Mucosa of gallbladder (tissue), 1 donor: ENCODE data around the gene SPTBN4. TPM values are rescaled to one million over a fixed set of nuclear protein-coding genes. Genes with fewer than 3 reads are reported as not detected.
A peak's percentile ranks its signal among the peaks of the same experiment; 100 is the strongest.
"Not testable (repeated sequence)": the region's sequence is repeated elsewhere in the genome, so short reads cannot be mapped to it uniquely, and the experiment has no call there.

Source experiments
- DNase-seq: peaks from one replicate; pipeline ENCODE4 v3.0.0-alpha.2; 2020; ENCODE audit warnings: low spot score
- total RNA-seq: library from RNA; stranded (reverse); gene quantifications from one replicate; pipeline ENCODE4 v1.2.1, GENCODE V29; 2021
- donor health status: DM: no; HTN: no; CAD: no.

Gene SPTBN4
- total RNA-seq, 1 donor from 2014 or later = 3.5 TPM

DNA sequence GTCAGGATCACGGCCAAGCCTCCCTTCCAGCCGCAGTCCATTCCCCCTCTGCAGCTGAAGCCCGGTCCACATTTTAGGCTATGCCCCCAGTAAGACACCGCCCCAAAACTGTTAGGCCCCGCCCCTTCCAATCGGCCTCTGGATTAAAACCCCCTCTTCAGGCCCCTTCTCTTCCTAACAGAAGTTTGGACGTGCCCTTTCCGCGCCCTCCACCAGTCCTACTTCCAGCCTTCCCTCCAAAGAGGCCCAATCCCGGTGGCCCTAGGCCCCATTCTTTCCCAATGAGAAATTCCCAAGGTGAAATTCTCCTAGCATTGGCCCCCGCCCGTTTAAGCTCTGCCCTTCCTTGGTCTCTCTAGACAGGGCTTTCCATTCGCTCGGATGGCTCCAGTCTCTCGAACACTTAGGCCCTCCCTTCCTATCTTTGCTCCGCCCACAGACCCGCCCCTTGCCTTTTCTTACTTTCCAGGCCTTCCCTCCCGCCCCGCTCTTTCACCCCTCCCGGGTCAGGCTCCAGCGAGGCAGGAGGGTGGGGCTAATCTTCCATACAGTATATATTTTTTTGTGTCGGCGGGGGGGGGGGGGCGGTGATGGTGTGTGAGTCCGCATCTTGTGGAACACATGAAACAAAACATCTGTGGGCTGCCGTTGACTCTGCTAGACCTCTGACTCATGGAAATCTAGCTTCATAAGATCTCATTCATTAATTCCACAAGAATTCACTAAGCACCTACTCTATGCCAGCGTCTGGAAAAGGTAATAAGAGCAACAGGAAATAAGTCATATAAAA is 148.0 kb downstream of the SPTBN4 start:
- peak; percentile 87 for DNase-seq

DNA sequence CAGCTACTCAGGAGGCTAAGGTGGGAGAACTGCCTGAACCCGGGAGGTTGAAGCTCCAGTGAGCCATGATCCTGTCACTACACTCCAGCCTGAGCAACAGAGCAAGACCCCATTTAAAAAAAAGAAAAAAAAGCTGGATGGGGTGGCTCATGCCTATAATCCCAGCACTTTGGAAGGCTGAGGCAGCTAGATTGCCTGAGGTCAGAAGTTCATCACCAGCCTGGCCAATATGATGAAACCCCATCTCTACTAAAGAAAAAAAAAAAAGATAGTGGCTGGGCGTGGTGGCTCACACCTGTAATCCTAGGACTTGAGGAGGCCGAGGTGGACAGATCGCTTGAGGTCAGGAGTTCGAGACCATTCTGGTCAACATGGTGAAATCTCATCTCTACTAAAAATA is 149.4 kb downstream of the SPTBN4 start:
- DNase-seq = no peak

DNA sequence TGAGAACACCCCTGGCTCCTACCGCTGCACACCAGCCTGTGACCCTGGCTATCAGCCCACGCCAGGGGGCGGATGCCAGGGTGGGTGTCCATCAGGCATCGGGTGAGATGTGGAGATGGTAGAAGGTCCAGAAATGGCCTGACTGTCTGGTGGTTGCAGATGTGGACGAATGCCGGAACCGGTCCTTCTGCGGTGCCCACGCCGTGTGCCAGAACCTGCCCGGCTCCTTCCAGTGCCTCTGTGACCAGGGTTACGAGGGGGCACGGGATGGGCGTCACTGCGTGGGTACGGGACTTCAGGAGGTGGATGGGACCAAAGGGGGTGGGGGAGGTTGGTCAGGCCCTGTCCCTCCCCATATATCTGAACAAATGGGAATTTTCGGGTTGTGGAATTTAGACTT is 150.1 kb downstream of the SPTBN4 start:
- DNase-seq = no peak

DNA sequence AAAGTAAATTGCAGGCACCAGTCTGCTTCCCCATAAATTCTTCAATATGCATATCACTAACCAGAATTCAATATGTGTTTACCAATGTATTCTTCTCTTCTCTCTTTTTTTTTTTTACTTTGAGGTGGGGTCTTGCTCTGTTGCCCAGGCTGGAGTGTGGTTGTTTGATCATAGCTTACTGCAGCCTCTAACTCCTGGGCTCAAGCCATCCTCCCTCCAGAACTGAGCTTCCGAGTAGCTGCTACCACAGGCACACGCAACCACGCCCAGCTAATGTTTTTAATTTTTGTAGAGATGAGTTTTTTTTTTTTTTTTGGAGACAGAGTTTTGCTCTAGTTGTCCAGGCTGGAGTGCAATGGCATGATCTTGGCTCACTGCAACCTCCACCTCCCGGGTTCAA is 151.2 kb downstream of the SPTBN4 start:
- no peak for DNase-seq

DNA sequence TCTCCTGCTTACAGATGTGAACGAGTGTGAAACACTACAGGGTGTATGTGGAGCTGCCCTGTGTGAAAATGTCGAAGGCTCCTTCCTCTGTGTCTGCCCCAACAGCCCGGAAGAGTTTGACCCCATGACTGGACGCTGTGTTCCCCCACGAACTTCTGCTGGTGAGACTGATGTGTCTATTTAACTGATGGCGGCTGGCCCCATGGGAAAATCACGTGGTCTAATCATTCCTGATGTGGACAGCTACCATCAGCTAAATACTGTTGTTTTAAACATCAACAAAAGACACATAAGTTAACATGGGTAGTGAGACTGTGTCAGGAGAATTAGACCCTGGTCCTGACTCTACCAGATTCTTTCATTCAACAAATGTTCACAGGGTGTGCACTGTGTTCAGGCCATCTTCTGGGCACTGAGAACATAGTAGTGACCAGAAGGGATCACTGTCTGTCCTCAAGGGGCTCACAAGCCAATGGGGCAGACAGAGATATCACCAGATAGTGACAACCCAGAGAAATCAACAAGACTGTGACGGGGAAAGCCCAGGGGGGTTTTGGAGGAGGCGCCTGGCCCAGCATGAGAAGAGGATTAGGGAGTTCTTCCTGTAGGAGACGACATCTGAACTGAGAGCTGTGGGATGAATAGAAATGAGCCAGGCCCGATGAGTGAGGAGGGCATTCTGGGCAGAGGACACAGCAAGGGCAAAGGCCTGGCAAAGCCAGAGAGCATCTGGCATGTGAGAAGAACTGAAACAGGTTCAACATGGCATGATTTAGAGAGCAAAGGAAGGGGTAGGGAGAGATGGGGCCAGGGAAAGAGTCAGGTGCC is 152.7 kb downstream of the SPTBN4 start:
- DNase-seq = no peak

DNA sequence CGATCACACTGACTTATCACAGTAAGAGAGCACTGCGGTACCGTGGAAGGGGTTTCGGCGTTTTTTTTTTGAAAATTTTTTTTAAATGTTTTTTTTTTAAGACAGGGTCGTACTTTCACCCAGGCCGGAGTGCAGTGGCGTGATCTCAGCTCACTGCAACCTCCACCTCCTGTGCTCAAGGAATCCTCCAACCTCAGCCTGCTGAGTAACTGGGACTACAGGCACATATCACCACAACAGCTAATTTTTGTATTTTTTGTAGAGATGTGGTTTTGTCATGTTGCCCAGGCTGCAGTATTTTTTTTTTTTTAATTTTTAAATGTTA is 153.3 kb downstream of the SPTBN4 start:
- no peak for DNase-seq

DNA sequence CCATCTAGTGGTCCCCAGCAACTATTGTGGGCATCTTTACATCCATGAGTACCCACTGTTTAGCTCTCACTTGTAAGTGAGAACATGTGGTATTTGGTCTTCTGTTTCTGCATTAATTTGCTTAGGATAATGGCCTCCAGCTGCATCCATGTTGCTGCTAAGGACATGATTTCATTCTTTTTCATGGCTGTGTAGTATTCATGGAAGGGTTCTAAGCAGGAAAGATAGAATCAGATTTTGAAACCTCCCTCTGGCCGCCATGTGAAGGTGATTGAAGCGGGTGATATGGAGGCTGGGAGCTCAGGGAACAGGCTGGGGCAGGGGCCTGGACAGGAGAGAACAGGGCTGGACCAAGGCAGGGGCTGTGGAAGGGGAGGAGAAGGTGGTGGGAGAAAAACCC is 154.5 kb downstream of the SPTBN4 start:
- no peak for DNase-seq

DNA sequence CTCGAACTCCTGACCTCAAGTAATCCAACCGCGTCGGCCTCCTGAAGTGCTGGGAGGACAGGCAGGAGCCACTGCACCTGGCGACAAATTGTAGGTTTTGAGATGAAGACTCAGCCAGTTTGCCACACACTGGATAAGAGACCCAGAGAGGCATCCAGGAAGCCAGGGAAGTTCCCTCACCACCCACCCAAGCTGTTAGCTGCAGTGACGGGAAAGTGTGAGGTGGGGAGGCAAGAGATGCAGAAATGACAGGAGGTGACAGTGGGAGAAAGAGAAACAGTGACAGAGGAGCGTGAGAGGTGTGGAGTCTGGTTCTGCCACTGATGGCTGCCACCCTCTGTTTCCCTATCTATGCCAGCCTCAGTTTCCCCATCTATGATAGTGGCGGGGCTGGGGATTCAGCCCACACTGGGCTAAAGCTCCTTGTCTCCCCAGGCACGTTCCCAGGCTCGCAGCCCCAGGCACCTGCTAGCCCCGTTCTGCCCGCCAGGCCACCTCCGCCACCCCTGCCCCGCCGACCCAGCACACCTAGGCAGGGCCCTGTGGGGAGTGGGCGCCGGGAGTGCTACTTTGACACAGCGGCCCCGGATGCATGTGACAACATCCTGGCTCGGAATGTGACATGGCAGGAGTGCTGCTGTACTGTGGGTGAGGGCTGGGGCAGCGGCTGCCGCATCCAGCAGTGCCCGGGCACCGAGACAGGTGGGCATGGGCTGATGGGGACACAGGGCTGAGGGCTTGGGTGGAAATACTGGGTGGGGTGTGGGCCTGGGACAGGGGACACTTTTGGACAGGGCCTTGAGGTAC is 155.4 kb downstream of the SPTBN4 start:
- no peak for DNase-seq

DNA sequence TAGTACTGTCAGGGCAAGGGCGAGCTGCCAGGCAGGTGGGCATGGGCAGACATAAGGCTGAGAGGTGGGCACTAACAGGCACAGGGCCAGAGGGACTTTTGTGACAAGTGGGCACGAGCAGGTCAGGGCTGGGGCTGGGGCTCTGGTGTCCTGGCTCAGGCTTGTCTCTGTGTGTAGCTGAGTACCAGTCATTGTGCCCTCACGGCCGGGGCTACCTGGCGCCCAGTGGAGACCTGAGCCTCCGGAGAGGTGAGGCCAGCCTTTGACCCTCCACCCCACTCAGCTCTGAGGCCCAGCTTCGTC is 155.9 kb downstream of the SPTBN4 start:
- no peak for DNase-seq

DNA sequence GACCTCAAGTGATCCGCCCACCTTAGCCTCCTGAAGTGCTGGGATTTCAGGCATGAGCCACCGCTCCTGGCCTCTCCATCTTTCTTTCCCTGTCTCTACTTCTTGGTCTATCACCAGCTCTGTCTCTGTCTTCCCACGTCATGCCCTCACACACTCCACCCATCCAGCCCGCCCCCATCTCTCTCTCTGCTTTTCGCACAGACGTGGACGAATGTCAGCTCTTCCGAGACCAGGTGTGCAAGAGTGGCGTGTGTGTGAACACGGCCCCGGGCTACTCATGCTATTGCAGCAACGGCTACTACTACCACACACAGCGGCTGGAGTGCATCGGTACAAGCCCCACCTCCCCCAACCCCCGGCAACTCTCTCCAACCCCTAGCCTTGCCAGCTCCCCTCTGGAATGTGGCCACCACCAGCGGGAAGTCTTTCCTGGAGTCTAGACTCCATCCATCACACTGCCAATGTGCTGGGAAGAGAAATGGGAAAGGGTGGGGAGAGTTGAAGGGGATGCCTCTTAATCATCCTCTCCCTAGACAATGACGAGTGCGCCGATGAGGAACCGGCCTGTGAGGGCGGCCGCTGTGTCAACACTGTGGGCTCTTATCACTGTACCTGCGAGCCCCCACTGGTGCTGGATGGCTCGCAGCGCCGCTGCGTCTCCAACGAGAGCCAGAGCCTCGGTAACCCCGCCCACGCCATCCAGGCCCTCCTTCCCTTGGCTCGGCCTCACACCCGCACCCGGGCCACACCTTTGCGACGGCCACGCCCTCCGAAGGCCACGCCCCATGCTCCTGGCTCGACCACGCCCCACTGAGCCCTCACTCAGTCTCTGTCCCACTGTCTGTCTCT is 156.8 kb downstream of the SPTBN4 start:
- DNase-seq = no peak

DNA sequence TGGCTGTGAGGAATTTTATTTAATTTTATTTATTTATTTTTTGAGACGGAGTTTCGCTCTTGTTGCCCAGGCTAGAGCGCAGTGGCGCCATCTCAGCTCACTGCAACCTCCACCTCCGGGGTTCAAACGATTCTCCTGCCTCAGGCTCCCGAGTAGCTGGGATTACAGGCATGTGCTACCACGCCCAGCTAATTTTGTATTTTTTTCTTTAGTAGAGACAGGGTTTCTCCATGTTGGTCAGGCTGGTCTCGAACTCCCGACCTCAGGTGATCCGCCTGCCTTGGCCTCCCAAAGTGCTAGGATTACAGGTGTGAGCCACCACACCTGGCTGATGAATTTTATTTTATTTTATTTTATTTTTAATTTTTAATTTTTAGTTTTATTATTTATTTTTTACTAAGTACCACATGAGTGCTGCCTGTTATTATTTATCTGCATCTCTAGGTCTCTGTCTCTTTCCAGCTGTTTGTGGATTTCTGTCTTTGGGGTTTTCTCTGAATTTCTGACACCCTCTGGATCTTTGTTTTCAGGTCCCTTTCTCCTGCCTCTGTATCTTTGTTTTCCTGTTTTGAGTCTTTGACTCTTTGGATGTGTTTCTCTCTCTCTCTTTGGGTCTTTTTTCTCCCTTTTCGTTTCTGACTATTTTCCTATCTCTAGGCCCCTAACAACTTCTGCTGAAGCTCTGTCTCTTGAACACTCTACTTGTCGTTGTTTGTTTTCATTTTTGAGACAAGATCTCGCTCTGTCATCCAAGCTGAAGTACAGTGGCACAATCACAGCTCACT is 157.8 kb downstream of the SPTBN4 start:
- not testable (repeated sequence) for DNase-seq

DNA sequence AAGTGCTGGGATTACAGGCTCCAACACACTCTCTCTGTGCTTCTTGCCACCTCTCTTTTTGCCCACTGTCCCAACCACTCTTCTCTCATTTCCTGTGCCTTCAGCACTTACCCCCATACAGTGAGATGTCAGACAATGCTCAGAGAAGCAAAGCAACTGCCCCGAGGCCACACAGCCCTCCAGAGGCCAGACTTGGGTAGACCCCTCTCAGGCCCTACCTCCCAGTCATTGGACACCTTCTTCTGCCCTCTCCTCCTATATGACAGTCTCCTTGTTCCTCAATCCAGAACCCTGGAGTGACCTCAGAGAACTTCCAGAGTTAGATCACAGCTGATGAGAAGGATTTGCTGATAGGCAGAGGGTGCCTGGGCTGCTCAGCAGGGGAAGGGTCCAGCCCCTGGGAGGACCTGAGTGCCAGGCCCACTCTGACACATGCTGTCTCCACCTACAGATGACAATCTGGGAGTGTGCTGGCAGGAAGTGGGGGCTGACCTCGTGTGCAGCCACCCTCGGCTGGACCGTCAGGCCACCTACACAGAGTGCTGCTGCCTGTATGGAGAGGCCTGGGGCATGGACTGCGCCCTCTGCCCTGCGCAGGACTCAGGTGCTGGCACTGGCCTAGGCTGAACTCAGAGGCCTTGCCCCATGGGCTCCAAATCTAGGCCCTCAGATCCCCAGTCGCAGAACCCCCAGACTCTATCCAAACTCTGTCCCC is 158.8 kb downstream of the SPTBN4 start:
- no peak for DNase-seq

Other genes starting within 250 kb of the SPTBN4 start
- not detected for gene TTC9B, start 248.6 kb upstream of the SPTBN4 start, total RNA-seq
- 0.43 TPM for gene CCNP, start 240.3 kb upstream of the SPTBN4 start, total RNA-seq
- gene AKT2, start 181.7 kb upstream of the SPTBN4 start, total RNA-seq = 119 TPM
- gene C19orf47, start 118.6 kb upstream of the SPTBN4 start, total RNA-seq = 13.2 TPM
- gene PLD3, start 118.3 kb upstream of the SPTBN4 start, total RNA-seq = 224 TPM
- not detected for gene HIPK4, start 76.8 kb upstream of the SPTBN4 start, total RNA-seq
- gene PRX, start 53.6 kb upstream of the SPTBN4 start, total RNA-seq = 7.0 TPM
- 13.2 TPM for gene SERTAD1, start 41.0 kb upstream of the SPTBN4 start, total RNA-seq
- 38.8 TPM for gene SERTAD3, start 22.7 kb upstream of the SPTBN4 start, total RNA-seq
- 65.9 TPM for gene BLVRB, start 1.3 kb upstream of the SPTBN4 start, total RNA-seq
- 80.9 TPM for gene SHKBP1, start 109.9 kb downstream of the SPTBN4 start, total RNA-seq
- 225 TPM for gene LTBP4, start 134.4 kb downstream of the SPTBN4 start, total RNA-seq
- gene NUMBL, start 223.7 kb downstream of the SPTBN4 start, total RNA-seq = 52.9 TPM
- 76.4 TPM for gene COQ8B, start 249.9 kb downstream of the SPTBN4 start, total RNA-seq